ENCODE measurements around the gene ZNF436. TPM values are rescaled to one million over a fixed set of nuclear protein-coding genes. Genes with fewer than 3 reads are reported as not detected.

ZNF436 gene
- total and polyA plus RNA-seq, 9 of the 15 experiments (the other 6 are each of a cell fraction or from before 2014, with no cell fraction given): 2.1 to 11.3 (median 6.8) TPM

- H3K9me1 ChIP-seq (ENCODE audit: control insufficient read depth, insufficient read depth, low read length): no peaks in the 10 kb centered on the region
- intact Hi-C loops (cut with micrococcal nuclease): no loop called here
- H3K9me3 ChIP-seq (replicated peaks; ENCODE audit: control insufficient read depth, insufficient read depth, low read depth, low read length): peaks cover 17% of the 10 kb centered on the region
- H3K4me3 ChIP-seq: no peak overlapping the region
- ChIA-PET POLR2A (interaction anchor here (0.6 to 7.7 kb wide), 5 partner anchors 9 to 293 kb away, joined by 3 to 35 read pairs (median 6); partner anchors contain the start of gene HNRNPR), CTCF (ENCODE audit: low intra/inter-chr PET ratio) (no interaction called here)
- ATAC-seq: no peak
- H2AFZ ChIP-seq (ENCODE audit: low read depth, low read length): no peak overlapping the region
- no peaks in the 10 kb centered on the region for H4K20me1 ChIP-seq (replicated peaks; ENCODE audit: control insufficient read depth, insufficient read depth, low read length)
- H3K79me2 ChIP-seq (ENCODE audit: control insufficient read depth, insufficient read depth, low read length): no peaks in the 10 kb centered on the region
- H3K36me3 ChIP-seq (ENCODE audit: control insufficient read depth, insufficient read depth, low read length): peaks cover 21% of the 10 kb centered on the region
- WGBS (ENCODE audit: insufficient coverage, low coverage, missing lambda C conversion rate): 47% methylated on average over 7 of the region's 8 CpGs
- DNase-seq (ENCODE audit: extremely low read depth in 1 of 4, low spot score in 3 of 4): no peak
- no peak overlapping the region for H3K4me2 ChIP-seq (ENCODE audit: insufficient read depth, low read length)
- no peak for FAIRE-seq
- no peaks in the 10 kb centered on the region for H3K27me3 ChIP-seq (ENCODE audit: control insufficient read depth in 2 of 2, insufficient read depth in 2 of 2, low read length in 2 of 2)
- in situ Hi-C loops (cut with MboI): no loop called here
- TF ChIP-seq RBM25 (IDR thresholded peaks at IDR 0.05; ENCODE audit: low read depth, low read length, severe bottlenecking) (no peak), RBFOX2 (IDR thresholded peaks at IDR 0.05; ENCODE audit: low read depth, low read length) (no peak), ARID1B (IDR thresholded peaks at IDR 0.05) (no peak), HOXB6 (CRISPR knock-in tag; IDR thresholded peaks at IDR 0.05; ENCODE audit: borderline replicate concordance) (no peak), MYC (IDR thresholded peaks at IDR 0.05; ENCODE audit: low read depth, low read length) (no peak), MYC (CRISPR knock-in tag; IDR thresholded peaks at IDR 0.05; ENCODE audit: borderline replicate concordance, low read depth) (no peak), DDX20 (tag; IDR thresholded peaks at IDR 0.05; ENCODE audit: low read depth) (no peak), SMAD4 (CRISPR knock-in tag; conservative IDR thresholded peaks at IDR 0.05) (no peak), PHB2 (IDR thresholded peaks at IDR 0.05; ENCODE audit: low read depth) (no peak), SMARCA4 (IDR thresholded peaks at IDR 0.05) (no peak), DPF2 (IDR thresholded peaks at IDR 0.05) (no peak), DNMT1 (IDR thresholded peaks at IDR 0.05) (no peak), BDP1 (IDR thresholded peaks at IDR 0.05; ENCODE audit: insufficient read depth, insufficient read length) (no peak), NFRKB (IDR thresholded peaks at IDR 0.05; ENCODE audit: low read depth) (no peak), ZNF436 (CRISPR knock-in tag; IDR thresholded peaks at IDR 0.05) (no peak), ZNF175 (CRISPR knock-in tag; IDR thresholded peaks at IDR 0.05; ENCODE audit: low read depth) (no peak), GABPB1 (CRISPR knock-in tag; IDR thresholded peaks at IDR 0.05) (no peak), EZH2 (IDR thresholded peaks at IDR 0.05; ENCODE audit: borderline replicate concordance, low read depth, low read length) (no peak)
- no peak overlapping the region for H3K9ac ChIP-seq (ENCODE audit: insufficient read depth in 1 of 2, low read depth in 2 of 2, low read length in 2 of 2)
- no peak overlapping the region for H3K27ac ChIP-seq (ENCODE audit: extremely low read depth, low read depth, low read length)
- H3K4me1 ChIP-seq (replicated peaks in 1 of 2; ENCODE audit: control insufficient read depth in 2 of 2, insufficient read depth in 2 of 2, low read length in 2 of 2): no peaks in the 10 kb centered on the region; a peak in 1 of 5 replicates
- BruUV-seq (replicated peaks): no TSS peak
Observed at GRCh38 chr1:23356471-23357137, 13.0 kb downstream of the ZNF436 start.
